ENCODE measurements around the gene KIAA1958.

DNA sequence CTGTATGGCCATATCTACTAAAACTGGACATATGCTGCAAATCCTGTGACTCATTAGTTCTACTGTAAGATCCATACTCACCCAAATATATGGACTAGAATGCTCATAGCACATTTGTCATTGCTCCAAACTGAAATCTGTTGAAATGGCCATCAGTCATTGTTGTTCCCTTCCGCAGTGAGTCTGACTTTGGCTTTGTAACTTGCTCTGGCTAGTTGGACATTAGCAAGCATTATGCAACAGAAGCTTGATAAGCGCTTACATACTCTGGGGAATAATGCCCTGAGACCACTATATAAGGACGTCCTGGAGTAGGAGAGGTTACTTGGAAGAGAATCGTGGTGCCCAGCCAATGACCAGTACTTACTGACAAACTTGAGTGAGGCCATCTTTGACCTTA, 9.0 kb downstream of the KIAA1958 start:
- TF ChIP-seq, protein P1, sequence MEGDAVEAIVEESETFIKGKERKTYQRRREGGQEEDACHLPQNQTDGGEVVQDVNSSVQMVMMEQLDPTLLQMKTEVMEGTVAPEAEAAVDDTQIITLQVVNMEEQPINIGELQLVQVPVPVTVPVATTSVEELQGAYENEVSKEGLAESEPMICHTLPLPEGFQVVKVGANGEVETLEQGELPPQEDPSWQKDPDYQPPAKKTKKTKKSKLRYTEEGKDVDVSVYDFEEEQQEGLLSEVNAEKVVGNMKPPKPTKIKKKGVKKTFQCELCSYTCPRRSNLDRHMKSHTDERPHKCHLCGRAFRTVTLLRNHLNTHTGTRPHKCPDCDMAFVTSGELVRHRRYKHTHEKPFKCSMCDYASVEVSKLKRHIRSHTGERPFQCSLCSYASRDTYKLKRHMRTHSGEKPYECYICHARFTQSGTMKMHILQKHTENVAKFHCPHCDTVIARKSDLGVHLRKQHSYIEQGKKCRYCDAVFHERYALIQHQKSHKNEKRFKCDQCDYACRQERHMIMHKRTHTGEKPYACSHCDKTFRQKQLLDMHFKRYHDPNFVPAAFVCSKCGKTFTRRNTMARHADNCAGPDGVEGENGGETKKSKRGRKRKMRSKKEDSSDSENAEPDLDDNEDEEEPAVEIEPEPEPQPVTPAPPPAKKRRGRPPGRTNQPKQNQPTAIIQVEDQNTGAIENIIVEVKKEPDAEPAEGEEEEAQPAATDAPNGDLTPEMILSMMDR (IDR thresholded peaks at IDR 0.05) = no peak
- TF ChIP-seq POLR2A (IDR thresholded peaks at IDR 0.05) = no peak

All from lower leg skin (tissue), 3 donors.